Brain microvascular endothelial cell (primary cell): ENCODE results near the gene BTBD7.

Source experiments
- DNase-seq: peaks from one replicate; pipeline ENCODE4 v3.0.0-alpha.2; 2020
- H3K27ac ChIP-seq: fragments of 250-450 bp; sonication (Bioruptor Pico); 2 replicates; pipeline ENCODE4 v1.5.1; 2020; ENCODE audit warnings: mild to moderate bottlenecking, moderate library complexity
- H3K27me3 ChIP-seq: fragments of 250-450 bp; sonication (Bioruptor Pico); replicated peaks from 2 replicates; pipeline ENCODE4 v1.5.1; 2020; ENCODE audit warnings: mild to moderate bottlenecking
- H3K36me3 ChIP-seq: fragments of 250-450 bp; sonication (Bioruptor Pico); replicated peaks from 2 replicates; pipeline ENCODE4 v1.5.1; 2020; ENCODE audit warnings: mild to moderate bottlenecking
- H3K4me3 ChIP-seq: 2 replicates; pipeline ENCODE4 v1.5.1; 2011; ENCODE audit warnings: low read depth, mild to moderate bottlenecking, control low read depth, low read length, moderate library complexity
- CTCF ChIP-seq: IDR thresholded peaks from 2 replicates; pipeline ENCODE4 v1.5.1; 2011; ENCODE audit warnings: low read depth, mild to moderate bottlenecking, moderate library complexity, low read length, control low read depth, inconsistent platforms; ENCODE audit errors: missing control alignments
- in situ Hi-C: cut with HindIII; loops from 2 replicates; pipeline ENCODE4 v1.10.0; 2017; ENCODE audit warnings: low sequenced_read_pairs, low pct_ligation_motif_present

Gene BTBD7

GRCh38 chr14:93231129-93231979 lies 101.5 kb downstream of the BTBD7 start:
- DNase-seq = peak; percentile 51
- H3K36me3 ChIP-seq = no peaks in the 10 kb centered on the region
- H3K27ac ChIP-seq = peak overlapping the region; percentile 49
- H3K27me3 ChIP-seq = no peaks in the 10 kb centered on the region
- in situ Hi-C loops = no loop called here
- peak overlapping the region; percentile 64 for H3K4me3 ChIP-seq
- no peak for TF ChIP-seq CTCF

- no peaks in the 10 kb centered on the region for H3K27me3 ChIP-seq
- no peak overlapping the region for H3K27ac ChIP-seq
- no peaks in the 10 kb centered on the region for H3K36me3 ChIP-seq
- no peak for TF ChIP-seq CTCF
- no peak for DNase-seq
- in situ Hi-C loops = no loop called here
- no peak overlapping the region for H3K4me3 ChIP-seq
Observed at GRCh38 chr14:93230539-93230938, 102.3 kb downstream of the BTBD7 start.

- no peaks in the 10 kb centered on the region for H3K27me3 ChIP-seq
- no peak overlapping the region for H3K27ac ChIP-seq
- in situ Hi-C loops = no loop called here
- H3K36me3 ChIP-seq = no peaks in the 10 kb centered on the region
- no peak for TF ChIP-seq CTCF
- H3K4me3 ChIP-seq = no peak overlapping the region
- no peak for DNase-seq
Observed at GRCh38 chr14:93228550-93228949, 104.3 kb downstream of the BTBD7 start.

- in situ Hi-C loops = no loop called here
- TF ChIP-seq CTCF = no peak
- Histone ChIP-seq H3K36me3 (peaks cover 2% of the 10 kb centered on the region), H3K27ac (no peak overlapping the region), H3K27me3 (no peaks in the 10 kb centered on the region), H3K4me3 (no peak overlapping the region)
- DNase-seq = no peak
Observed at GRCh38 chr14:93223565-93223964, 109.3 kb downstream of the BTBD7 start.

GRCh38 chr14:93220509-93220908 lies 112.3 kb downstream of the BTBD7 start:
- in situ Hi-C loops = no loop called here
- DNase-seq = no peak
- Histone ChIP-seq H3K27ac (no peak overlapping the region), H3K4me3 (no peak overlapping the region), H3K36me3 (peaks cover 5% of the 10 kb centered on the region), H3K27me3 (no peaks in the 10 kb centered on the region)
- no peak for TF ChIP-seq CTCF

GRCh38 chr14:93219103-93219726 lies 113.6 kb downstream of the BTBD7 start:
- DNase-seq = peak; percentile 46
- peak; percentile 75 for TF ChIP-seq CTCF
- Histone ChIP-seq H3K36me3 (peaks cover 10% of the 10 kb centered on the region), H3K27ac (no peak overlapping the region), H3K27me3 (no peaks in the 10 kb centered on the region), H3K4me3 (no peak overlapping the region)
- in situ Hi-C loops = no loop called here
